H1 (cell line): ENCODE data around the gene CELA1. TPM values are rescaled to one million over a fixed set of nuclear protein-coding genes. Genes with fewer than 3 reads are reported as not detected.
A peak's percentile ranks its signal among the peaks of the same experiment; 100 is the strongest.

Experiments used
- CTCF ChIA-PET: fragments of 300-600 bp; sonication (Branson Sonifier 250); formaldehyde crosslinking; loops from one replicate; lab custom pipeline; 2021; ENCODE audit not compliant: partially characterized antibody; lab: Charles Lee
- POLR2A ChIA-PET: fragments of 300-600 bp; sonication (Branson Sonifier 250); formaldehyde crosslinking; loops from one replicate; lab custom pipeline; 2021; ENCODE audit warnings: inconsistent platforms; ENCODE audit not compliant: partially characterized antibody; lab: Charles Lee
- DNase-seq, 2 experiments: peaks; one replicate each; pipeline versions ENCODE4 v3.0.0 to v3.0.0-alpha.2; 2010 to 2022; ENCODE audit warnings: low spot score in 2 of 2, low read depth in 1 of 2, mixed read lengths in 1 of 2
- FAIRE-seq: peaks from 2 replicates; lab custom pipeline; 2011; peaks lifted over from hg19 to GRCh38; lab: Jason Lieb, UNC
- H2AFZ ChIP-seq: 2 replicates; pipeline ENCODE4 v1.8.1; 2012; ENCODE audit warnings: low read length, inconsistent platforms
- H2AK5ac ChIP-seq: 2 replicates; pipeline ENCODE4 v1.6.1; 2013; ENCODE audit warnings: low read depth, low read length
- H2BK120ac ChIP-seq: replicated peaks from 2 replicates; pipeline ENCODE3; 2013; ENCODE audit warnings: low read depth, low read length, inconsistent platforms
- H2BK12ac ChIP-seq: 2 replicates; pipeline ENCODE4 v1.6.1; 2013; ENCODE audit warnings: low read depth, low read length
- H2BK15ac ChIP-seq: 2 replicates; pipeline ENCODE4 v1.6.1; 2013; ENCODE audit warnings: low read length
- H2BK20ac ChIP-seq: 2 replicates; pipeline ENCODE4 v1.6.1; 2013; ENCODE audit warnings: low read length
- H2BK5ac ChIP-seq: 2 replicates; pipeline ENCODE4 v1.6.1; 2013; ENCODE audit warnings: low read depth, low read length
- H3K14ac ChIP-seq: 2 replicates; pipeline ENCODE4 v1.6.1; 2013; ENCODE audit warnings: inconsistent platforms; ENCODE audit not compliant: insufficient read length
- H3K18ac ChIP-seq: 2 replicates; pipeline ENCODE4 v1.6.1; 2013; ENCODE audit warnings: low read length; ENCODE audit errors: extremely low read depth
- H3K23ac ChIP-seq: 2 replicates; pipeline ENCODE4 v1.6.1; 2013; ENCODE audit warnings: inconsistent platforms; ENCODE audit not compliant: insufficient read length
- H3K23me2 ChIP-seq: 2 replicates; pipeline ENCODE4 v1.6.1; 2013; ENCODE audit warnings: low read depth, low read length
- H3K27ac ChIP-seq: 2 replicates; pipeline ENCODE4 v1.6.1; 2011; ENCODE audit warnings: low read depth, low read length, inconsistent platforms
- H3K27me3 ChIP-seq, 4 experiments: replicated peaks in 1 of 4; 1 replicate in 1 of 4; 2 replicates in 3 of 4; pipeline versions ENCODE4 v1.6.1 to v1.8.1; 2011 to 2013; ENCODE audit warnings: low read length in 3 of 4, mild to moderate bottlenecking in 3 of 4, inconsistent platforms in 2 of 4, mixed read lengths in 2 of 4, moderate library complexity in 1 of 4; ENCODE audit not compliant: control insufficient read depth in 3 of 4, insufficient read depth in 3 of 4; ENCODE audit errors: extremely low read depth in 1 of 4
- H3K36me3 ChIP-seq, 4 experiments: 2 replicates each; pipeline versions ENCODE4 v1.6.1 to v1.8.1; 2011 to 2013; ENCODE audit warnings: mild to moderate bottlenecking in 4 of 4, low read length in 3 of 4, moderate library complexity in 2 of 4, control low read depth in 1 of 4, inconsistent platforms in 1 of 4; ENCODE audit not compliant: insufficient read depth in 4 of 4, control insufficient read depth in 2 of 4
- H3K4ac ChIP-seq: replicated peaks from 2 replicates; pipeline ENCODE3; 2013; ENCODE audit warnings: low read length, low read depth, mixed read lengths, inconsistent platforms; ENCODE audit not compliant: insufficient read length
- H3K4me1 ChIP-seq, 4 experiments: replicated peaks in 1 of 4; 1 replicate in 1 of 4; 2 replicates in 3 of 4; pipeline versions ENCODE4 v1.6.1 to v1.8.1; 2011 to 2013; ENCODE audit warnings: low read length in 3 of 4, inconsistent platforms in 2 of 4, mixed read lengths in 1 of 4; ENCODE audit not compliant: insufficient read depth in 4 of 4, control insufficient read depth in 3 of 4
- H3K4me2 ChIP-seq, 2 experiments: 2 replicates each; pipeline versions ENCODE4 v1.6.1 to v1.8.1; 2011 to 2013; ENCODE audit warnings: low read depth in 2 of 2, low read length in 2 of 2, control low read depth in 1 of 2, inconsistent platforms in 1 of 2, mild to moderate bottlenecking in 1 of 2; ENCODE audit not compliant: insufficient read depth in 1 of 2
- H3K4me3 ChIP-seq, 4 experiments: fragments of 200-600, 300-600 bp in 1 of 4; sonication (generic), shearing (Covaris generic), sonication (Bioruptor Twin) in 1 of 4; 2 replicates each; pipeline versions ENCODE4 v1.5.1 to v1.8.1; 2011 to 2016; ENCODE audit warnings: low read length in 4 of 4, low read depth in 3 of 4, control low read depth in 2 of 4, inconsistent platforms in 2 of 4, mild to moderate bottlenecking in 2 of 4, mixed read lengths in 1 of 4, moderate library complexity in 1 of 4; ENCODE audit not compliant: insufficient read depth in 2 of 4; ENCODE audit errors: extremely low read depth in 1 of 4
- H3K56ac ChIP-seq: replicated peaks from 2 replicates; pipeline ENCODE3; 2013; ENCODE audit warnings: low read depth, mild to moderate bottlenecking, mixed read lengths, low read length, inconsistent platforms; ENCODE audit not compliant: insufficient read length
- H3K79me1 ChIP-seq: 2 replicates; pipeline ENCODE4 v1.6.1; 2013; ENCODE audit warnings: low read depth, low read length, control low read depth
- H3K79me2 ChIP-seq, 2 experiments: 2 replicates each; pipeline versions ENCODE4 v1.6.1 to v1.8.1; 2012 to 2013; ENCODE audit warnings: low read length in 2 of 2, mild to moderate bottlenecking in 2 of 2, inconsistent platforms in 1 of 2; ENCODE audit not compliant: insufficient read depth in 2 of 2, control insufficient read depth in 1 of 2
- H3K9ac ChIP-seq, 4 experiments: replicated peaks in 1 of 4; 1 replicate in 1 of 4; 2 replicates in 3 of 4; pipeline versions ENCODE4 v1.6.1 to v1.8.1; 2011 to 2013; ENCODE audit warnings: low read depth in 3 of 4, low read length in 3 of 4, control low read depth in 2 of 4, mild to moderate bottlenecking in 2 of 4, moderate library complexity in 2 of 4, inconsistent platforms in 1 of 4; ENCODE audit errors: extremely low read depth in 1 of 4
- H3K9me3 ChIP-seq, 2 experiments: 2 replicates each; pipeline versions ENCODE4 v1.6.1 to v1.8.1; 2012 to 2013; ENCODE audit warnings: mild to moderate bottlenecking in 2 of 2, moderate library complexity in 2 of 2, control low read depth in 1 of 2, inconsistent platforms in 1 of 2, low read depth in 1 of 2, low read length in 1 of 2, mixed read lengths in 1 of 2; ENCODE audit not compliant: insufficient read depth in 2 of 2
- H4K20me1 ChIP-seq, 2 experiments: replicated peaks in 1 of 2; 2 replicates each; pipeline versions ENCODE3 to v1.8.1; 2011 to 2013; ENCODE audit warnings: inconsistent platforms in 2 of 2, low read length in 2 of 2, mild to moderate bottlenecking in 1 of 2; ENCODE audit not compliant: insufficient read depth in 2 of 2, control insufficient read depth in 1 of 2
- H4K5ac ChIP-seq: 2 replicates; pipeline ENCODE4 v1.6.1; 2013; ENCODE audit warnings: low read length, low read depth, mixed read lengths, inconsistent platforms; ENCODE audit not compliant: insufficient read length
- H4K8ac ChIP-seq: 2 replicates; pipeline ENCODE4 v1.8.0; 2013; ENCODE audit warnings: mild to moderate bottlenecking, moderate library complexity, low read length, inconsistent platforms; ENCODE audit not compliant: insufficient read depth; ENCODE audit errors: extremely low read depth
- H4K91ac ChIP-seq: replicated peaks from 2 replicates; pipeline ENCODE3; 2013; ENCODE audit warnings: low read length, mixed read lengths, inconsistent platforms; ENCODE audit not compliant: insufficient read length
- BCL11A ChIP-seq, 2 experiments: IDR thresholded peaks; one replicate each; pipeline ENCODE4 v1.6.1; 2011; ENCODE audit warnings: low read depth in 2 of 2, low read length in 2 of 2, mild to moderate bottlenecking in 2 of 2
- WGBS, 2 experiments: shearing (Covaris generic) in 1 of 2; methylation state at CpG; one replicate each; pipeline versions ENCODE4 v1.1.6 to v1.1.7; 2013 to 2015; ENCODE audit warnings: low lambda C conversion rate in 2 of 2, mixed read lengths in 2 of 2, inconsistent platforms in 1 of 2, low coverage in 1 of 2, missing lambda C conversion rate in 1 of 2; ENCODE audit not compliant: insufficient replicate concordance in 2 of 2, insufficient coverage in 1 of 2, insufficient read length in 1 of 2; ENCODE audit errors: extremely low coverage in 1 of 2, missing lambda C conversion rate in 1 of 2; 5-methylcytosine and 5-hydroxymethylcytosine counted together
- polyA plus RNA-seq, 7 experiments: library from polyadenylated mRNA; depleted of rRNA in 3 of 7; stranded (reverse) in 5 of 7; unstranded in 2 of 7; fragments of >200 nt in 5 of 7; fragments of 200-250 nt in 2 of 7; gene quantifications; 1 replicate in 5 of 7; 2 replicates in 1 of 7; 4 replicates in 1 of 7; pipeline versions ENCODE4 v1.2.1 to v1.2.3, GENCODE V29; 2011 to 2013; ENCODE audit warnings: missing spikeins in 2 of 7, mixed read lengths in 2 of 7
- total RNA-seq: library from RNA; stranded (reverse); fragmentation: NEBNext Ultra II Directional; extraction: Animal tissue kit (Norgen Biotek cat#: 25700); gene quantifications from 2 replicates; pipeline ENCODE4 v1.2.1, GENCODE V29; 2021

CELA1 gene
- total and polyA plus RNA-seq, 2 of the 8 experiments (the other 6 are each of a cell fraction or from before 2014, with no cell fraction given): 0.09 TPM; not detected in 1

DNA sequence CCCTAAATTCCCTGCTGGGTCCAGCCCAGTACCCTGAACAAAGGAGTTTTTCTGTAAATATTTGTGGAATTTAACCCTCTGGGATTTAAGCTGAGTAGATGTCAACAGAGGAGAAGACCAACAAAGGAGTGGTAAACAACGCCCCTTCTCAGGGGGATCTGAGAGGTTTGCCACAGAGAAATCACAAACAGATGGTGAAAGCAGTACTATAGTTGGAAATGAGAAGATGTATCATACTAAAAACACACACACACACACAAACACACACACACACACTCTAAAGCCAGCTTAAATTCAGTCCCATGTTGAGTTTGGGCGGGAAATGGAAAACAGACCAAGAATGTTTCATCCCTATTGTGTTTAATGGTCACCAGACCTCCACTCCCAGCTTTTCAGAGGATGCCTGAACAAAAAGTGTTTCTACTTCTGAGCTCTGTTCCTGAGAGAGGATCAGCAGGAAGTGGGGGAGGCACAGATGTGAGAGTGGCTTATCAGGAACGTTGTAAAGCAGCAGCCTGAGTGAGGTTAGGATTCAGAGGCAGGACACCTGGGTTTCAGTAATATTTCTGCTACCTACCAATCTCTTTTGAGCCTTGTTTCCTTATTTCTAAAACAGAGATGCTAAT is 25.7 kb downstream of the CELA1 start:
- Histone ChIP-seq H4K91ac (peak overlapping the region; percentile 70), H2AFZ (peak overlapping the region; percentile 90), H3K23ac (no peak overlapping the region), H3K79me2 (no peaks in the 10 kb centered on the region), H3K4me1 (peaks cover 2 to 16% (median 7%) of the 10 kb centered on the region in 4 experiments; a peak in 6 of 7 replicates), H3K18ac (peak overlapping the region; percentile 92), H2BK15ac (no peak overlapping the region), H3K27me3 (no peaks in the 10 kb centered on the region; a peak in 1 of 7 replicates), H4K8ac (no peak overlapping the region), H3K56ac (no peak overlapping the region), H3K4me3 (no peak overlapping the region), H3K4me2 (peak overlapping the region; percentile 28 to 46; a peak in 3 of 4 replicates), H4K20me1 (no peaks in the 10 kb centered on the region), H2BK5ac (peak overlapping the region; percentile 91), H3K14ac (no peak overlapping the region), H3K23me2 (no peaks in the 10 kb centered on the region), H4K5ac (peak overlapping the region; percentile 87), H3K9ac (0 out of 7 replicates have a peak overlapping the region, but pooled peaks of 1 of the 4 experiments have one; percentile 15), H2BK120ac (peak overlapping the region; percentile 29), H3K4ac (peak overlapping the region; percentile 0), H3K36me3 (no peaks in the 10 kb centered on the region), H3K27ac (peak overlapping the region; percentile 72), H3K79me1 (no peaks in the 10 kb centered on the region), H2BK20ac (peak overlapping the region; percentile 83; the same call in 1 of the 2 replicates), H2AK5ac (peak overlapping the region; percentile 40; the same call in 1 of the 2 replicates), H3K9me3 (no peaks in the 10 kb centered on the region), H2BK12ac (peak overlapping the region; percentile 97)
- no peak for DNase-seq
- FAIRE-seq: no peak
- WGBS, 2 experiments: 45% methylated on average over 3 of the region's 3 CpGs; no CpG with 5 or more reads in 1 of the 2 experiments
- POLR2A ChIA-PET: interaction anchor here (1.0 to 2.3 kb wide), 8 partner anchors 14 to 238 kb away, joined by 3 to 8 read pairs (median 4); partner anchors contain the start of genes CSRNP2 and SMAGP
- CTCF ChIA-PET: interaction anchor here (0.9 to 1.6 kb wide), 3 partner anchors 11 to 21 kb away, joined by 4 to 6 read pairs (median 5); no protein-coding TSS in a partner anchor
- TF ChIP-seq BCL11A (IDR thresholded peaks at IDR 0.05; ENCODE audit: low read depth in 2 of 2, low read length in 2 of 2): no peak
